Middle frontal gyrus (tissue), 1 donor: ENCODE measurements around the gene KIF27.
A peak's percentile ranks its signal among the peaks of the same experiment; 100 is the strongest.
"Not testable (repeated sequence)": the region's sequence is repeated elsewhere in the genome, so short reads cannot be mapped to it uniquely, and the experiment has no call there.

Experiments used
- DNase-seq: peaks from one replicate; pipeline ENCODE4 v3.0.0-alpha.2; 2015; ENCODE audit warnings: low spot score; ENCODE audit errors: extremely low spot score

Gene KIF27

DNA sequence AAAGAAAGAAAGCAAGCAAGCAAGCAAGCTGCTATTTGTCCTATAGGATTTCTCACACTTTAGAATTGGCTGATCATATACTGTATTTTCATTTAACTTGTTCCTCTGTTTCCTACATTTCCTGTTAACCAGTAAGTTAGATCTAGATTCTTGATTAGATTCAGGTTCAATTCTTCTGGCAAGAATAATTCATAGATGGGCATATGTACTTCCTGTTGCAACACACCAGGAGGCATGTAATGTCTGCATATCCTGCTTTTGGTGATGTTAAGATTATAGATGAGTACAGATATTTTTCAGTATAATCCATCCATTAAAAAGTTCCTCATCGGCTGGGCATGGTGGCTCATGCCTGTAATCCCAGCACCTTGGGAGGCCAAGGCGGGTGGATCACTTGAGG is 10.8 kb upstream of the KIF27 start:
- DNase-seq: no peak

DNA sequence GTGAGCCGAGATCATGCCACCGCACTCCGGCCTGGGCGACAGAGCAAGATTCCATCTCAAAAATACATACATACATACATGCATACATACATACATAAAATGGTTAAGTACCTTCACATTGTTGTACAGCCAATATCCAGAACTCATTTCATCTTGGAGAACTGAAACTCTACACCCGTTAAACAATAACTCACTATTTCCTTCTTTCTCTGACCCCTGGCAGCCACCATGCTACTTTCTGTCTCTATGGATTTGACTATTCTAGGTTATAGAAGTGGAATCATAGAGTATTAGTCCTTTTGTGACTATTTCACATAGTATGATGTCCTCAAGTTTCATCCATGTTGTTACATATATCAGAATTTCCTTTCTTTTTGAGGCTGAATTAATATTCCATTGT is 9.6 kb upstream of the KIF27 start:
- no peak for DNase-seq

DNA sequence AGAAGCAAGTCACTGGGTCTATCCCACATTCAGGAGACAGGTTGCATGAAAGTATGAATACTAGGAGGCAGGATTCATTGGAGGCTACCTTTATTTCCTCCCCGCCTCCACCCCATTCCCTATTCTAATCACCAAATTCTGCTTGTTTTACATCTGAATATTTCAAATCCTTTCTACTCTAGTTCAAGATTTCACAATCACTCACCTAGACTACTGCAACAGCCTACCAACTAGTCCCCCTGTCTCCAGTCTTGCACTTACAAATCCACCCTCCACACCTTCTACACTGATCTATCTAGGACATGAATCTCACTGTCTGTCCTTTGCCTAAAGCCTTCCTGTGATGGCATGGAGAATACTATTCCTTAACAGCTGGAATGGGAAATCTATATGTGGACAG is 6.4 kb upstream of the KIF27 start:
- DNase-seq: no peak

DNA sequence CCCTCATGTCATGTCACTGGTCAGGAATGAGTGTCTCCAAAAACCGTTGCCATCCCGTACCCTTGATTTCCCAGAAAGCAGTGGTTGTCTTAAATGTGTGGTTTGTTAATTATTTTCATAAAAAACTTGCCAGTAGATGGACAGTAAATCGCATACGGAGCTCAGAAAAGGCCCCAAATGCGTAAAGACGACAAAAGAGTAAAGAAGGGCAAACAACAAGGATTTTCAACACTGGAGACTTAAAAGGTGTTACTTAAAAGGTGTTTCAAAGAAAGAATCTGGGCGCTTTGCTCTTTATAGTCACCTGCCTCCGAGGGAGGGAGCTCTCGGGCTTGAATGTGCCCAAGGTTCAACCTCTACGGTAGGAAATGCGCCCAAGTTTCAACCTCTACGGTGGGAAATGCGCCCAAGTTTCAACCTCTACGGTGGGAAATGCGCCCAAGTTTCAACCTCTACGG is 734 bp downstream of the KIF27 start:
- no peak for DNase-seq

DNA sequence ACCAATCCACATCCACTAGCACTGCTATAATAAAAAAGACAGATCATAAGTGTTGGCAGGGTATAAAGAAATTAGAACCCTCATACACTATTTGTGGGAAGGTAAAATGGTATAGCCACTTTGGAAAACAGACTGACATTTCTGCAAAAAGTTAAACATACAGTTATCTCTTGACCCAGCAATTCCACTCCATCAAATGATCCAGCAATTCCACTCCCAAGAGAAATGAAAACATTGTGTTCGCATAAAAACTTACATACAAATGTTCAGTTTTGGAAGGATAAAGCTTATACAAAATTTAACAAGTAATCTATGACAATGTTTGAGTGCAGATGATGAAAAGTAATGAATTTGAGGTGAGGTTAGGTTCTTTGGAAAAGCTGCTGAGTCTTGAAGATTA is 2.1 kb downstream of the KIF27 start:
- no peak for DNase-seq

DNA sequence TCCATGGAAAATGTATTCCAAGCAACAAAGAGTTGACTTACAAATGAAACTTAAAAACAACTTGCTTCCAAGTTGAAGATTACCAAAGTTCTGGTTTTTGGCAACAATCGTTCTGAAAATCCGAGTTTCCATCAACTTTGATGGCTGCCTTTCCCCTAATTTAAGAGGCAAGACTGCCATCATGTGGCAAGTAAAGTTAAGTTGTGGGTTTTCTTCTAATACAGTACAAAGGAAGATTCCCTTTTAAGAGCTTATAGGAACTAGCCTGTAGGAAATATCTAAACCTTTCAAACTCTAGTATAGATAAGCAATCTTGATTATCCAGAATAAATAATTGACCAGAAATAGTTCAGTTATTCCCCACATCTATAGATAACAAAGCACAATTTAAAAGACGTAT is 9.0 kb downstream of the KIF27 start:
- DNase-seq: not testable (repeated sequence)

DNA sequence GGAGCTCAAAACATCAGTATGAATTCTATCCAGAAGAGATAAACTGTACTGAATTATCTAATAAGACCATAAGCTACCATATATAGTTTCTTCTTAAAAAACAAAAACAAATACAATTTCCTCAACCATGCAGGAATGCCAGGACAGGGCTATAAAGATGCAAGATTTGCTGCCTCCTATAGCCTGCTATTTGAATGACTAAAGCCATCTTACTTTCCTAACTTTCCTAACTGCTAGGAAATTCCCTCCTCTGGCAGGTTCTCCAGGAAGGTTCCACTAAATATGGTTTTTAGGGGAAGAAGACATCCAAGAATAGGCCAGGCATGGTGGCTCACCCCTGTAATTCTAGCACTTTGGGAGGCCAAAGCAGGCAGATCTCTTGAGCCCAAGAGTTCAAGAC is 15.1 kb downstream of the KIF27 start:
- no peak for DNase-seq

DNA sequence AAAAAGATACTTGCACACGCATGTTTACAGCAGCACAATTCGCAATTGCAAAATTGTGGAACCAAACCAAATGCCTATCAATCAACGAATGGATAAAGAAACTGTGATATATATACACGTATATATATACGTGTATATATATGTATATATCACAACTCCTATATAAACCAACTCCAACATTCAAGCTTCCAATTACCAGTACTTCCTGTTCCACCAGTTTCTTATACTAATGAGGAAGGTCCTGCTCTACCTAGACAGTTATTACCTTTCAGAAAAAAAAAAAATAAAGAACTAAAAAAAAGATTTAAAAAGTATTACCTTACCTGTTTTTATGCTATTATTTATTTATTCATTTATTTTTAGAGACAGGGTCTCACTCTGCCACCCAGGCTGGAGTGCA is 20.6 kb downstream of the KIF27 start:
- DNase-seq: not testable (repeated sequence)

DNA sequence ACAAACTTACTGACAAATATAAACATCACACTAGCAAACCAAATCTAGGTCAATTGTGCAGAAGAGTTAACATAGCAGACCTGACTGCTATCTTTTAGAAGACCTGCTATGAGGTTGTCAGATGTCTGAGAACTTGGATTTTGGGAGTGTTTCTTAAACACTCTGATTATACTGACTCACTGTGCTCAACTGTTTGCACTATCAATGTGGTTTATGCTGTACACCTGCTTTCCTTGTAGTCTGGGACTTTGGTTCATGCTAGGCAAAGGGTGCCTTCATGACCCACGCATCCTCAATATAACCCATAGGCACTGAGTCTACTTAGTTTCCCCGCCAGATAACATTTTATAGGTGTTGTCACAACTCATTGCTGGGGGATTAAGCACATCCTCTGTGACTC is 26.9 kb downstream of the KIF27 start:
- DNase-seq: not testable (repeated sequence)

DNA sequence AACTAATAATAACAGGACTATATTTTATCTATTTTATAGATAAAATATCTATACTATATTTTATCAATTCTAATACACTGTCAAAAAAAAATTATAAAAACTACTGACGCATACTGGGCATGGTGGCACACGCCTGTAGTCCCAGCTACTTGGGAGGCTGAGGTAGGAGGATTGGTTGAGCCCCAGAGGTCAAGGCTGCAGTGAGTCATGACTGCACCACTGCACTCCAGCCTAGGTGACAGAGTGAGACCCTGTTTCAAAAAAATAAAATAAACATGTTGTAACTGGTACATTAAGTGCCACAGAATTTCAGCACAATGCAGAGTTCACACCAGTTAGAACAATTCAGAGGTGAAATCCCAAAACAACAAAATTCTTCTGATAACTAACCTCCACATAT is 34.7 kb downstream of the KIF27 start:
- not testable (repeated sequence) for DNase-seq

DNA sequence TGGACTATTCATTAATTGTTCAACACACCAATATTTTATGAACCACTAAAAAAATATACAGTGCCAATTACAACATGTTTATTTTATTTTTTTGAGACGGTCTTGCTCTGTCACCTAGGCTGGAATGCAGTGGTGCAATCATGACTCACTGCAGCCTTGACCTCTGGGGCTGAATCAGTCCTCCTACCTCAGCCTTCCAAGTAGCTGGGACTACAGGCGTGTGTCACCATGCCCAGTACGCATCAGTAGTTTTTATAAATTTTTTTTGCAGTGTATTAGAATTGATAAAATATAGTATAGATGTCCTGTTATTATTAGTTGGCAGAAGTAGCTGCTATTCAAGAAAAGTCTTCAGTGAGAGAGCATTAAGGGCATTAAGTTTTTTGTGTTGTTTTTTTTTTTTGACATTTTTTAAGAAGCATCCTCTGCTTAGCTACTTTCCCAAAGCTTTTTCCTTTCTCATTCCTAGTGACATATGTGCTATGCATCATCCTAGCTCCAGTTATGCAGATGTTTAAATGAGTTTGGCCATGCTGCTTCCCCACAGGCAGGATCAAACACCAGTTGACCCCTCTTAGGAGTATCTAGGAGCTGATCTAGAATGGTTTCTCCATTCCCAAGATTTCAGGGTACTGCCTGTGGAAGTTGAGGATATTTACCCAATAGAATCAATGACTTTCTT is 35.5 kb downstream of the KIF27 start:
- DNase-seq: not testable (repeated sequence)

DNA sequence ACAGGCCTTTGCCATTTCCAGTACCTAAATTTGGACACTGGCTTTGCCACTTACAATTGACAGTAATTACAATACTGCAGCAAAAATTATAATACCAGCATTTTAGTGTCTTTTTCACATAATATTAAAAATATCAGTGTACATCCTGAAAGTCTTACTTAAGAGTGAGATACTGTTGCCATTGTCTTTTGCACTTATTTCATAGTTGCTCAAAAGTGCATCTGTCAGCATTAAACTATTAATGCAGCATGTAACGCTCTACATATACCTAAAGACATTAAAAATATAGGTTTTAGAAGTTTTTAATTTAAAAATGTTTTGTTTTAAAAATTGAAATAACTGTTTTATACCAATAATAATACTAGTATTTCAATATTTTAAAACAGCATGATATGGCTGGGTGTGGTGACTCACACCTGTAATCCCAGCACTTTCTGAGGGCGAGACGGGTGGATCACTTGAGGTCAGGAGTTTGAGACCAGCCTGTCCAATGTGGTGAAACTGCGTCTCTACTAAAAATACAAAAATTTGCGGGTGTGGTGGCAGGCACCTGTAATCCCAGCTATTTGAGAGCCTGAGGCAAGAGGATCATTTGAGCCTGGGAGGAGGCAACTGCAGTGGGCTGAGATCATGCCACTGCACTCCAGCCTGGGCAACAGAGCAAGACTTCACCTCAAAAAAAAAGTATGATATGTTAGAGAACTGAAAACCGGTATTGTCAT is 39.4 kb downstream of the KIF27 start:
- not testable (repeated sequence) for DNase-seq

DNA sequence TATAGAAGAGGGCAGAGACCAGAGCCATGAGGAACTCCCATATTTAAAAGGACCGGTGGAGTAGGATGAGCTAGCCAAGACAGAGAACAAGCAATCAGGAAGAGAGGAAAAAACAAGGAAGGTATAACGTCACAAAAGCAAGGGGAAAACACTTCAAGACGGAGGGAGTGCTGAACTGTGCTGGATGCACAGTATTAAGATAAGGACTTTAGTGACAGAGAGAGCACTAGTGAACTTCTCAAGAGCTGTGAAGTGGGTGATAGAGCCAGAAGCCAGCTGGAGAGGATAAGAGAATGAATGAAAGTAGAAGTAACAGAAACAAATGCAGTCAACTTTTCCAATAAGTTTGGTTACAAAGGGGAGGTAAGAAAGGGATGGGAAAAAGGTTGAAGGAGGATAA is 45.7 kb downstream of the KIF27 start:
- DNase-seq: not testable (repeated sequence)

DNA sequence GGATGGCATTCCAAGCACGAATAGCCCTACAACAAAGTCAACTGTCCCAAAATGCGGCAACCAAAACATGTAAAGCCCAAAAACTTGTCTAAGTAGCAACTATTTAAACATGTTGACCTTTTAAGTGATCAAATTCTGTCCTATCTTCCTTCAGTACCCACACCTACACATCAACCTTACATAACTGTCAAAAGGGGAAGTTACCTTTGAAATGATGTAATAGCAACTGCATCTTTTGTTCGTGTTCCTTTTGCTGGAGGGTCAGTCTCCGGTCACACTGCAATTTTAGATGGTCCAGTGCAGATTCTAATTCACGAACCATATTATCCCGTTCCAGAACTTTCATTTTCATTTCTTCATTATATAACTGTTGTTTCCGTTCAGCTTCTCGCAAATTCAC is 71.3 kb downstream of the KIF27 start:
- not testable (repeated sequence) for DNase-seq

DNA sequence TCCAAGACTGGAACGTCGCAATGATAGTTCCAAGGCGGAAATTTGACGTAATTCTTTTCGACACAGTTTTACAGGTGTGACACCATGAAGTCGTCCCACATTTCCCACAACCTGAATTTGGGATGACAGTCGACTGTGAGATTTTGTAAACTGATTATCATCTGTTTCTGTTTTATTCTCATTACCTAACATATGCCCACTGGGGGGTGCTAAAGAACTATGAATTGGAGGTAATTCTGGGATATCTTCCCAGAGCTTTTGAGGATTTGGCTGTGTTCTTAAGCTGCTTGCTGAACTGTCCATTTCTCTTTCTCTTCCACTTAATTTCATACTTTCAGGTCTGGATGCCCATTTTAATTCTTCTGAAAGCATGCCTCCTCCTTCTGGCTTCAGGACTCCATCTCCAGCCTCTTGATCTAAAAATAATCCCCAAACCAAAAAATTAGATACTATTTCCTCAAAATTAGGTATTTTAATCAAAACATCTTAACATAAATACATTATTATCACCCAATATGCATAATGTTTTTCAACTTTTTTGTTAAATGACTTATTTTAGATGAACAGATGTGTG is 84.1 kb downstream of the KIF27 start:
- DNase-seq: not testable (repeated sequence)

DNA sequence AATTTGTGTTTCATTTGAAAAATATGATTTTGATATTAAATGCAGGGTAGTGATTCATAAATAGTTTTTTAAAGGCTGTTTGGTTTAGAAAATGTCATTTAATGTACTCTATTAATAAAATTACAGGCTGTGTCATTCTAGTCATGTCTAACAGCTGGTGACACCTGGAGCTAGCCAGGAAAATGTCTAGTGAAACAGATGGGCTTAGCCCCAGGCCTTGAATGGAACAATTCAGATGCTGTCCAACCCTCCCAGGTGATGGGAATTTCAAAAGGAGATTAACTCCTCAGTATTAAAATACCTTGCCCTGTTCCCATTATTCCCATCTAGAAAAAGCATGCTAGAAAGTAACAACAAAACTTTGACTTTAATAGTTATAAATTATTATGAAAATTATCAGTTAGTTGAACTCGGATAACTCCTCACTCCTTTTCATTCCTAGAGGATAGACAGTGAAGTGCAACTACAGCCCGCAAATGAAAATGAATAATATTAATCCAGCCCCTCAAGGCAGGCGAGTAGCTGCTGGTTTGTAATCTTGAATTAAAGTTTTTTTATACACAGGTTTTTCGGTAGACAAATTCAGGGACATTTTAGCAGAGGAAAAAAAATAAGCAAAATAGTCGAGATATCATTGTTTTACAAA is 90.7 kb downstream of the KIF27 start:
- not testable (repeated sequence) for DNase-seq

DNA sequence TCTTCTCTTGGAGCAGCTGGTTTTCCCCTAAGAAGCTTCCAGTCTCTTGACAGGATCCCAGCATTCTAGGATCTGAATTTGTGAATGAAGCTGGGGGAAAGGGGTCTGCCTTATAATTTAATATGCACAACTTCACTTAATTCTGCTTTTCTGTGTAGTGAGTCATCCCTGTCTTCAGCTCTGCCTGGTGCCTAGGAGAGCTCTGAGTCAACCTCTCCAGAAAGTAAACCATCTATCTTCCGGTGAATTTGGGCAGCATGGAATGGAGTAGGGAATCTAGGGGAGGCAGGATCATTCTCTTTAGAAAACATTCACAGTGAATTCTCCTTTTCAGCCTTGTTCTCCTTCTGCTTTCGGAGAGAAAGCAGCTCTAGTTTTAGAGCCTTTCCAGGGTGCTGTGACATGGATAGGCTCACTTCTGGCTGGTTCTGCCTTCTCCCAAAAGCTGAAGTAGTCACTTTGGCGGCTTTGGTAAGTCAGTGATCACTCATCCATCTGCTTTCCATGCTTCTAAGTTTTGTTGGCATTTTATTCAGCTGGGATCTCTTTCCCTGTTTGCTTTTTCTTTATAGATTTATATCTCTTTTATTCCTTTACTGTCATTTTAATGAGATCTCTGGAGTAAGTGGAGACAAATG is 96.1 kb downstream of the KIF27 start:
- DNase-seq: not testable (repeated sequence)

DNA sequence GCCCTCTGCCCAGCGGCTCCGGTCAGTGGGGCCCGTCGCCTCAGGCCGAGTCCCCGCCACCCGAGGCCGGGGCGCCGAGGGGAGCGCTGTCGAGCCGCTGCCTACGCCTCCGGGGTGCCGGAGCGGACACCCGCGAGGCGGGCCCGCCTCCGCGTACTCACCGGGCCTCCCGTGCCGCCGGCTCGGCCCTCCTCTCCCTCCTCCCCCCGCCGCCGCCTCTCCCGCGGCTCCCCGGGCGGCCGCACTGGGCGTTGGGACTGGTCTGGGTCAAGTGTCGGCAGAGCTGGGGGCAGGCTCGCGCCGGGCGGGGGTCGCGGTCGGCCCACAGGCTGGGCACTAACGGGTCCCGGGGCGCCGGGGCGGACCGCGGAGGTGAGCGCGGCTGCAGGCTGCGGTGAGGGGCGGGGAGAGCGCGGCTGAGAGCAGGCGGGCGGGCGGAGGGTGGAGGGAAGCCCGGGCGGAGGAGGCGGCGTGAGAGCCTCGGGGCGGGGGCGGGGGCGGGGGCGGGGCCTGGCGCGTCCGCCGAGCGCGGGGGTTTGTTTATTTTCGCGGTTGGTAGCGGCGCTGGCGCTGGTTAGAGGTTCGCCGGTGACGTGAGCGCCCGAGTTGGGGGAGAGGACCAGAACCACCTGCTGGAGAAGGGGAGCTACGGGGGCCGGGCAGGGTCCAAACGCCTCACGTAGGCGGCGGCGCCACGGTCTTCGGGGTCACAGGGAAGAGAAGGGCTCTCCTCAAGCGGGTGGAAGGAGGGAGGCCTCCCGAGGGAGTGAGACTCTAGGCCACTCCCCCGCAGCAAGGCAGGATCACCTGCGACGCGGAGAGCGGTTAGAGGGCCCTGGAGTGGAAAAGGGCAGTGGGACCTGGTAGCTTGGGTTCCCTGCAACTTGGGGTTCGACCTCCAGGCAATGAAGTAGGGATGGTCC is 103.6 kb downstream of the KIF27 start, which contains the start of gene GKAP1:
GKAP1 (minus strand) TSS at position 414 of the 923 bp plus-strand sequence. CDS start 11,252 bp downstream, outside the sequence.
- DNase-seq: peak; percentile 6

DNA sequence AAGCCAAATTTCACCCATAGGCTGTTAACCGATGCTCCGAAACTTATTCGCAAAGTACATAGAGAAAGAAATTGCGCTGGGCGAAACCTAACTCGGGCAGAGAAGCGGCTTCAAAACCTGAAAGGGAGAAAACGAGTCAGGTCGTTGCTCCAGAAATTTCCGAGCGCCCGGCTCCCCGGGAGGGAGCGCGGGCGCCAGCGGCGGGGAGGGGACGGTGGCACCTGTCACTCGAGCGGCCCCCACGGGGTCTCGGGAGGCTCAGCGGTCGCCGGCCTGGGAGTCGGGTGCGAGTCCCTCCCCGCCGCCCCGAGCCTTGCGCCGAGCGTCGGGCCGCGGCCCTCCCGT is 104.2 kb downstream of the KIF27 start:
- not testable (repeated sequence) for DNase-seq

DNA sequence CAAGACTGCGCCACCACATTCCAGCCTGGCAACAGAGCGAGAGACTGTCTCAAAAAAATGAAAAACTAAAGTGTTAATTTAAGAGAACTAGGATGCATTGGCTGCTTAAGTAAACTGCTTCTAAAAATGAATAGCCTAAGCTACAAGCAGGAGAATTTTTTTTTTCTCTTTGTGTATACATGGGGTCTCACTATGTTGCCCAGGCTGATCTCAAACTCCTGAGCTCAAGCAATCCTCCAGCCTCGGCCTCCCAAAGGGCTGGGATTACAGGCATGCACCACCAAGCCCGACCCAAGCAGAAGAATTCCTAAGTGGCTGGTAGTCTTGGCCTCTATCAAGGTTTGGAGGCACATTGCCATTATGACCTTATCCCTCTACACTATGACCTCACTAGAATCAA is 106.1 kb downstream of the KIF27 start:
- not testable (repeated sequence) for DNase-seq
